GM19240 (cell line): ENCODE results near the gene TRIM22.
"Not testable (repeated sequence)": the region's sequence is repeated elsewhere in the genome, so short reads cannot be mapped to it uniquely, and the experiment has no call there.

Experiments
- DNase-seq: peaks from one replicate; pipeline ENCODE4 v3.0.0; 2011; ENCODE audit warnings: low spot score; ENCODE audit not compliant: insufficient read length

The TRIM22 gene

GRCh38 chr11:5689551-5689983, at the start of gene TRIM22:
Gene TRIM22, plus strand, starts transcription at chr11:5689790. Its CDS starts 6,443 bp downstream, at chr11:5696233.
- peak; percentile 51 for DNase-seq

- no peak for DNase-seq
Observed at GRCh38 chr11:5639953-5640352, 49.6 kb upstream of the TRIM22 start.

GRCh38 chr11:5643585-5643984, 46.0 kb upstream of the TRIM22 start:
- no peak for DNase-seq

- DNase-seq = no peak
Observed at GRCh38 chr11:5646139-5646538, 43.5 kb upstream of the TRIM22 start.

- no peak for DNase-seq
Observed at GRCh38 chr11:5655474-5655873, 34.1 kb upstream of the TRIM22 start.

GRCh38 chr11:5656956-5657355, 32.6 kb upstream of the TRIM22 start:
- DNase-seq = not testable (repeated sequence)

GRCh38 chr11:5658318-5658717, 31.3 kb upstream of the TRIM22 start:
- DNase-seq = no peak

GRCh38 chr11:5663511-5663910, 26.1 kb upstream of the TRIM22 start:
- no peak for DNase-seq

GRCh38 chr11:5665051-5665570, 24.5 kb upstream of the TRIM22 start:
- DNase-seq = no peak

GRCh38 chr11:5665746-5666401, 23.7 kb upstream of the TRIM22 start:
- no peak for DNase-seq

- no peak for DNase-seq
Observed at GRCh38 chr11:5666402-5666793, 23.2 kb upstream of the TRIM22 start.

- no peak for DNase-seq
Observed at GRCh38 chr11:5671831-5672230, 17.8 kb upstream of the TRIM22 start.

GRCh38 chr11:5674391-5674790, 15.2 kb upstream of the TRIM22 start:
- no peak for DNase-seq

GRCh38 chr11:5679811-5680210, 9.8 kb upstream of the TRIM22 start:
- DNase-seq = no peak

GRCh38 chr11:5682890-5683441, 6.6 kb upstream of the TRIM22 start:
- not testable (repeated sequence) for DNase-seq

- not testable (repeated sequence) for DNase-seq
Observed at GRCh38 chr11:5683620-5684019, 6.0 kb upstream of the TRIM22 start.

- no peak for DNase-seq
Observed at GRCh38 chr11:5684036-5684645, 5.4 kb upstream of the TRIM22 start.

GRCh38 chr11:5684646-5685362, 4.8 kb upstream of the TRIM22 start, which contains the start of gene TRIM5:
Gene TRIM5, minus strand, starts transcription at chr11:5685074. Its CDS starts 4,897 bp downstream, at chr11:5680177.
- peak; percentile 85 for DNase-seq

GRCh38 chr11:5686426-5686825, 3.2 kb upstream of the TRIM22 start:
- no peak for DNase-seq

- DNase-seq = no peak
Observed at GRCh38 chr11:5688482-5688881, 1.1 kb upstream of the TRIM22 start.

- DNase-seq = no peak
Observed at GRCh38 chr11:5690216-5690615, 626 bp downstream of the TRIM22 start.

GRCh38 chr11:5690736-5691135, 1.1 kb downstream of the TRIM22 start:
- no peak for DNase-seq
